NCI-H1417 (cell line): ENCODE results near the gene APOB.

Experiments used
- DNase-seq, 3 experiments: peaks; one replicate each; lab custom pipeline; 2025; lab: John Stamatoyannopoulos, UW

APOB gene

DNA sequence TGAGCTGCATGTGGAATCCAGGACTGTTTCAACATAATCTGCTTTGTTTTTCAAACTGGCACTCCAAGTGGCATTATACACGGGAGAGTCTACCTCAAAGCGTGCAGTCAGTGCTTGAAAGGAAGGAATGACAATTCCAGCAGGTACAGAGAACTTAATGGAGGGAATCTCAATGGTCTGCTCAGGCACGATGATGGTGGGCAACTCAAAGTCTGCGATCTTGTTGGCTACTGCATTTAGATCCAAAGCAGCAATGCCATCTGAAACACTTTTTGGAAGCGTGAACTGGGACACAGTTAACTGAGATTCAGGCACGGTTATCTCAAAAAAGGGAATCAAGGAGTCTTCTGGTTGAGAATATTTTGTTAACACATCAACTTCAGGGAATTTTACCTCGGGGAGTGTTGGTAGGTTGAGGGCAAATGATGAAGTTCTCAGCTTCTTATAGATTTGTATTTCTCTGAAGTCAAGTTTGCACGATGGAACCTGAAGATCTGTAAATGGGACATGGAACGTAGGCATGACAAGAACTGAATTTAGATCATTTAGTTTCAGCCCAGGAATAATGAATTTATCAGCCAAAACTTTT, 38.7 kb downstream of the APOB start:
- DNase-seq, result no peak

DNA sequence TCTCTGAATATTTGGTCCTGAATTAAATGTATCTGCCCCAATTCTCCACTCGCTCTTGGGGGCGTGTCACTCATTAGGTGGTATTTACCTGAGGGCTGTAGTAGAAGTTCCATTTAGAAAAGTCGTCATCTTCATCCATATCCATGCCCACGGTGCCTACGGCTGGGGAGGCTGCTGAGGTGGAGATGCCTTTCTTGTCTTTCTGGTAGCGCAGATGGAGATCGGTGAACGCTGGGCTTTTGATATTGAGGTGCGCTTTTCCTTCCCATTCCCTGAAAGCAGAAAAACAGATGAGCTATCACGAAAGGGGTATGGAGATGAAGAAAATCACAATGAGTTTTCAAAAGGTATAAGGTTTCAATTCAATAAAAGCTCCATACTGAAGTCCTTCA, 39.7 kb downstream of the APOB start:
- DNase-seq, result no peak

DNA sequence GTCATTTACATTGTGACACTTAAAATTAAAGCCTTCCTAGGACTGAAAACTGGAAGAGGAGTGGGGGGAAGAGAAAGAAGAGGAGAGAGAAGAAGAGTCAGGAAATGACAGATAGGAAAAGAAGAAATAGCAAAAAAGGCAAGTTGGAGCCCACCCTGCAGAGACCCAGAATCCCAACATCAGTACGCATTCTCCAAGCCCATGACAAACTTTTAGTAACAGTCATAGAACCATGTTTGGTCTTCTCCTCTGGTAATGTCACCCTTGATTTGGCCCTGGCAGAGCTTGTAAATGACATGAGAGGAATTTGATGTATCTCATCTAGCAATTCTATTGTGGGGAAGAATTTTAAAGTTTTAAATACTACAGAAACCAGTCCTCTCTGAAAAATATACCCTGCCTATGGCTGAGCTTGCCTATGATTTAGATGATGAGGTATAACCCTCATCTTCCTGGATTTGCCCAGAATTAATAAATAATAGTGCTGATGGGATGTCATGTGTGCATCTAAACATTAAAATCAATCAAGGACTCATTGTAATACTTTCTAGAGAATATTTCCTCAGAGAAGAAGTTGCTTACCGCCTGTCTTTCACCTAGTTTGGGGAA, 40.2 kb downstream of the APOB start:
- no peak for DNase-seq

DNA sequence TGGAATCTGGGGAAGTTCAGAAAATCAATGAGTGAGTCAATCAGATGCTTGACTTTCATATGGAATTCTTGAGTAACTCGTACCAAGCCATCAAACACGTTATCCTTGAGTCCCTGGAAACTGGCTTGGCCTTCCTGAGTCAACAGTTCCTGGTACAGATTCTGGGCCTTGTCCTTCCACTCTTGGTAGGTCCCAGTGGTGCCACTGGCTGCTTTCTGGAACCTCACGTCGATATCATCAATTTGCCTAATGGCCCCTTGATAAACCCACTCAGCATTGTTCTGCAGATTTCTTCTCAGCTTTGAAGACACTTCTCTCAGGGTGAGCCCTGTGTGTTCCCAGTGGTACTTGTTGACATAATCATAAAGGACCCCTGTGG, 41.1 kb downstream of the APOB start:
- no peak for DNase-seq

DNA sequence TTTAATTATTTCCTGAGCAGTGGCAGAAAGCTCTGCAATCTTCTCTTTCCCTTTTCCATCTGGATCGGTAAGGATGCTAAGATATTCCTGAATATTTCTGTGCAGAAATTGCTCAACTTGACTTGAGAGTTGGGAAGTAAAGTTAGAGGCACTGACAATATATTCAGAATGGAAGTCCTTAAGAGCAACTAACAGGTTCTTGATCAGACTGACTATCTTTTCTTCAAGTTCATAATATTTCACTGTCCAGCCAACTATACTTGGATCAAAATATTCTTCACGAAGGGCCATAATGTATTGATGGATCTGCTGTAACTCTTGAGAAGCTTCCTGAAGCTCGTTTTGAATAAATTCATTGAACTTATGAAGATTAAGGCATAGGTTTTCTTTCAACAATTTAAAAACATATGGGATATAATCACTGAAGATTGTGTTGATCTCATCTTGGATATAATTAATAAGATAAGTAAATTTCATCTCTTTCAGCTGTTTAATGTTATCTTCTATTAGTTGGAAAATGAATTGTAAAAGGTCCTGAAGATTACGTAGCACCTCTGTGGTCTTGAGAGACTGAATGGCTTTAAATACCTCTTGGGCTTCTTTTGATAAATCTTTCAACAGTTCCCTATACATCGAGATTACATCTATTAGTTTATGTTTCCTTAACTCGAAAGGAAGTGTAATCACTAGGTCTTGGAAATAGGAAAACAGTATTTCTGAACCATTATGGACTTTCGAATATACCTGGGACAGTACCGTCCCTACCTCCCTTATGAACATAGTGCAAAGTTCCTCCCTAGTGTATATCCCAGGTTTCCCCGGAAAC, 41.7 kb downstream of the APOB start:
- no peak for DNase-seq

DNA sequence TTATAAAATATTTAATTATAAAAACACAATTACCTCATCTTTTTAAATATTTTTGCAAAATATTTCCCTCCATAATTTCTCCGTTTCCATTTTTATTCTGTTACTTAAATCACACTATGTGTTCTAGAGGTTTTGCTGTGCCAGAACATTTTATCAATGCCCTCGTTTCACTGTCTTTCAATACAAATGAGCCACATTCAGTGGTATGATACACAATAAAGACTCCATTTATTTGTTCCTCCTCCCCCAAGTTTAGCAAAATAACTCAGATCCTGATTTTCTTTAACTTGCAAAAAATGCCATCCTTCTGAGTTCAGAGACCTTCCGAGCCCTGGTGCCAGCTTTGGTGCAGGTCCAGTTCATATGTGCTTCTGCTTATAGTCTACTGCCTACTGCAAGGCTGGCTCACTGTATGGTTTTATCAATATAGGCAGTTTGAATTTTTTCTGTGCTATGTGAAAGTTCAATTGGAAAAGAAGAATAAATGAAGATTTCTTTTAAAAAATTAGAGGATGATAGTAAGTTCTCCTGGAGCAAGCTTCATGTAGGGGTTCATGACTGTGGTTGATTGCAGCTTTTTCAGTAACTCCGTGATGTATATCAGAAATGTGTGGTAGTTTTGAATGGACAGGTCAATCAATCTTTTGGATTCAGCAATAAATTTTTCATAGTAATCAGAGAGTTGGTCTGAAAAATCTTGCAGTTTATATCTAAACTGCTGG, 42.5 kb downstream of the APOB start:
- DNase-seq, result peak in 1 of 3 experiments; percentile 9

DNA sequence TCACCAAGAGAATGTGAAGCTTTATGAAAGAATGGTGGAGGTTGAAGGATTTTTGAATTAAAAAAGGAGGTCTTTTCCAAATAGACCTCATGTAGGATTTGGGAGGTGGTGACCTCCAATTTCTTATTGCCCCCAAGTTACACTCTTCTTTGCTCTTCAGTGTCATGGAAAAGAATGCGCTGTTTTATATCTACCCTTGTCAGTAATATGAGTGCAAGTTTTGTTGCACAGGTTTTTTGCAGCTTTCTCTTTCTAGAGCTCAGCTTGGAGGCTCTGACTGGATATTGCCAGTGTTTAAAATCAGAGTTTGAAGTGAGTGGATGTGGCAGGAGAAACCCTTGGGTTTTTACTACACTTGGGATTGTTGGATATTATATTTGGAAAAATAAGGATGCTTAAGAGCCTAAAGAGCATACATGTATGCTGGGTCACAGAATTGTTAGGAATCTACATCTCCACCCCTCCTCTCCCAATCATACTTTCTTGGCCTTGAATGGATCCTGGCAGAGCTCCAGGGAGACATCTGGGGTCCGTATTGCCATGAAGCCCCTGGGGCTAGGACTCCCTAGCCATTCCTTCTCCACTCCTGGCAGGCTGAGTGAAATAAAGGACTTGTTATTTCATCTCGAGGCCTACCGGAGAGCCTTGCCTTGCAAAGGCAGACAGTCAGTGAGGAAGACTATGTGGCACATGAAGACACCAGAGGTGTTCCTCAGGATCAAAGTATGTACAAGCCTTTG, 43.8 kb downstream of the APOB start:
- peak in 2 of 3 experiments; percentile 6 to 50 for DNase-seq

DNA sequence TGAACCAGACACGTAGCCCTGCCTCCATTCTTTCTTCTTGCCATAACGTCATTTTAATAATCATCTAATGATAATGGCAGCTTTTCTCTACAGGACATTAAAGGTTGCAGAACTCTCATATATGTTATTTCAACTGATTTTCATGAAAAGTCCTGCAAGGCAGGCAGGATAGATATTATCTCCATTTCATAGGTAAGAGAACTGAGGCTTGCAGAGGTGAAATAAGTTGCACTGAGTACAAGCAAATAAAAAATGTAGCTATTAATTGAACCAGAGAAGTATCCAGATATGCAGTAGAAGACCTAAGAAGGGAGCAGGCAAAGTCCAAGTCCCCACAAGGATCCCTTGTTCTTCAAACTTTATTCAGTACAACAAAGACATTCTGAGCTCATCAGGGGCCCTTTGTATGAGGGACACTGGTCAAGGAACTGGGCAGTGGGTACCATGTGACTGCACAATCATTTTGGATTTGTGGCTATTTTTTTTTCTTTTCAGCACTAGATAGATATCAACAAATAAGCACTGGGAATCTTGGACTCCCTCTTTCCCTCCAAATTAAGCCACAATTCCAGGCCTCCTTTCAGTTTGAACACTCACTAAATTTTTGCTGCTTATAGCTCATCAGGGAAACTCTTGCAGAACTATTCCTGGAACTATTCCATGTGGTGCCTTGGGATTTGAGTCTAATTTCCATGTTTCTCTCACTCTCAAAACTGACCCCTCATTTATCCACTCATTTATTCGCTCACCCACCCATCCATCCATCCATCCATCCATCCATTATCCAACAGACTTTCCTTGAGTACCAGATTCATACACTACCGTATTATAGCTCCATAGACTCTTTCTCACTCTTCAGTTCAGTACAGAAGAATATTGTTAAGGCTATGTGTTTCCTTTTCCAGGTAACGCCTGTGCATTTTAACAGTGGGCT, 44.6 kb downstream of the APOB start:
- no peak for DNase-seq

DNA sequence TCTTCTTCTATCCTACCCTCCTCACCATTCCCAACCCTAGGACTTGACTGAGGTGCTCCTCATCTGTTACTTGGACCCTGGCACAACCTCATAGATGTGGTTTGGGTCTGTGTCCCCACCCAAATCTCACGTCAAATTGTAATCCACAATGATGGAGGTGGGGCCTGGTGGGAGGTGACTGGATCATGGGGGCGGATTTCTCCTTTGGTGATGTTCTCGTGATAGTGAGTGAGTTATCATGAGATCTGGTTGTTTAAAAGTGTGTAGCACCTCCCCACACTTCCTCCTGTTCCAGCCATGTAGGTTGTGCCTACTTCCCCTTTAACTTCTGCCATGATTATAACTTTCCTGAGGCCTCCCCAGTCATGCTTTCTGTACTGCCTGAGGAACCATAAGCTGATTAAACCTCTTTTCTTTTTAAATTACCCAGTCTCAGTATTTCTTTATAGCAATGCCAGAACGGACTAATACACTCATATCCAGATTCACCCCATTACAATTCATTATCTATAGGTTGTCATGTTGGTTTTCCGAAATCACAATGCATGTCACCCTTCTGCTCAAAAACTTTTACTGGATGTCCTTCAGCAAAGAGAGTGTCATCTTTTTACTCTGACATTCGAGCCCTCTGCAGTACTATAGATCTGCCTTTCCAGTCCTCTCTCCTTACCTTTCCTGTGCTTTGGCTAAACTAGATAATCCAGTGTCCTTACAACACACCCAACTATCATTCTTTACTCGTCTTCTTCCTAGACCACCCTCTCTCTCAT, 45.7 kb downstream of the APOB start:
- no peak for DNase-seq

DNA sequence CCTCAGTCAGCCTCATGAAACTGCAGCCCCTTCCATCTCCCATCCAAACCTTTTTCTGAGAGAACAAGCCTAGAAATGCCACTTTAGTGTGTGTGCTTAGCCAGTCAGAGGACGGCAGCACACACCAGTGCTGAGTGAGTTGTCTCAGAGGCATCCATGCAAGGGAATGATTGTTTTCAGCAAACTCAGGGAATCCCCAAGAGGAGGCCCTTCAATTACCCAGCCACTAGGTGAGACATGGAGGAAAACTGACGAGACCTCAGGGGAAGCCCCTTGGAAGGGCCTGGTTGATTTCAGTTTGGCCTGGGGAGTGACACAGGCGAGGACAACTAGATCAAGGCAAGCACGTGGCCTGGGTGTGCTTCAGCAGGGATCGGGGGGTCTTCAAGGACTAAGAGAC, 49.7 kb downstream of the APOB start:
- DNase-seq, result no peak

DNA sequence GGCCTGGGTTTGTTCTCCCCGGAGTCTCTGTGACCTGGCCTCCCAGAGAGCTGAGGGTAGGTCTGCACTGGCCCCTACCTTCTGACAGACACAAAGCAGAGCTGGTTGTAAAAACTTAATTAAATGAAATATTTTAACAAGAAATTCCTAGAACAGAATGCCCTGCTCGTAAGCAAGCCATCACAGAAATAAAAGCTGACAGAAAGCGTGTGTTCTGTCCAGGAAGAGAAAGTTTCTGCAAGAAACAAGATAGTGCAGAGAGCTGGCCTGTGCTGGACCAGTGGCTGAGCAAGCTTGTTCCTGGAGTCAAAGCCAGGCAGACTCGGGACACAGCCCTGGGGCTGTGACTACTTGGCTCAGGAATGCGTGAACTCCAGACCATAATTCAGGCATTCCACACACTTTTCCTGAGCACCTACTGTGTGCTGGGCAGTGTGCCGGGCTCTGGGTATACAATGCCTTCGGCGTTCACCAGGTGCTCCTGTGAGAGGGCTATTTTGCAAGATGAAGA, 51.6 kb downstream of the APOB start:
- no peak for DNase-seq

DNA sequence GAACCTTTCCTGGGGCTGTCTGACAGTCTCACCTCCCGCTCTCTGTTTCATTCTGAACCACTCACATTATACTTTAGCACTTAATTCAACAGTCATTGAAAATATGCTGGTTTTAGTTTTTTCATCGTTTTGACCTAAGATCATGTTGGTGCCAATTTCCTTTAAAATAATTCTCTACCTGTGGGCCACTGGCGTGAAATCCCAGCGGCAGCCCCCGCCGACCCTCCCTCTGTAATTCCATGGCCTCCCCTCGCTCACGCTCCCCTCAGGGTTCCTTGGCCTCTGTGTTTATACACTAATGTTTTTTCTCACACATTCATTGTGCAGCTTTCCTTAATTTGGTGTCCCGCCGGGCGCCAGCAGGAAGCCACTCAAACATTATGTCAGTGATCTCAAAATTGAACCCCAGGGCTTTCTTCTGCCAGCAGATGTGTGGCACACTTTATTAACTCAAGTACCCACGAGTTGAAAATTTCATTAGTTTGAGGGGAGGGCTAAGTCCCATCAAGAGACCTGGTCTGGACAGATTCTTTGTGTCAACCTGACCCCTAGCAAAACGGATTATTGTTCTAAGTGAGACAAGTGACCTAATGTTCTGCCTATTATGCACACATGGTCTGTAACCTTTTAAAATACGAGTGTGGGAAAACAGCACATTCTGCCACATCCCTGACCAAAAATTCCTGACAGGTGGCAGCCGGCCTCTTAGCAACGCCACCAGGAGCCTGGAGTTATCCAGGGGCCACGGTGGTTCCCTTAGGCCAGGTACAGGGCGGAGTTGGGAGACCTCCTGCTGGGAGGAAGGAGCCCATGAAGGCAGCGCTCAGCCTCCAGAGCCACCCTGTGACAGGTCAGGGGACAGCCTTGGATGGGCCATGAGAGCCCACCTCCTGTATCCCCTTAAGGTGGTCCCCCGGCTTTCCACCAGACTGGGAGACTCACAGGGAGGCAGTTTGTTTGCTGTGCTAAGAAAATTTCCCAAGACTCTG, 53.1 kb downstream of the APOB start:
- DNase-seq, result peak in 2 of 3 experiments; percentile 78 to 93

DNA sequence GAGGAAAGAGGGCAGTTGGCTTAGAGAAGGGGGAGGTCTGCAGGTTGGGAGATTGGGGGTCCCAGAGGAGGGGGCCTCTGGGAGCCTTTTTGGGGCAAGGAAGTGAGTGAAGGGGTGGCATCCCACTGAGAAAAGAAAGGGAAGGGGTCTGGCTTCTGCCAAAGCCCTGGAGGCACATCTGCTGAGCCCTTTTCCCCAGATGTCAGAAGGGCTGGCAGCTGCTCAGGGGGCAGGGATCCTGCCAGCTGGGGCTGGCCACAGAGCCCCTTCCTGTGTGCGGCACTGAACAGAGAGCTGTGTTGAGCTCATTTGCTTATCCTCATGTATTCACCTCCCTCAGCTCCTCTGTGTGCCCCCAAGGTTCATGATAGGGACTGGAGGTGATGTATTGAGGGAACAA, 54.5 kb downstream of the APOB start:
- no peak for DNase-seq

DNA sequence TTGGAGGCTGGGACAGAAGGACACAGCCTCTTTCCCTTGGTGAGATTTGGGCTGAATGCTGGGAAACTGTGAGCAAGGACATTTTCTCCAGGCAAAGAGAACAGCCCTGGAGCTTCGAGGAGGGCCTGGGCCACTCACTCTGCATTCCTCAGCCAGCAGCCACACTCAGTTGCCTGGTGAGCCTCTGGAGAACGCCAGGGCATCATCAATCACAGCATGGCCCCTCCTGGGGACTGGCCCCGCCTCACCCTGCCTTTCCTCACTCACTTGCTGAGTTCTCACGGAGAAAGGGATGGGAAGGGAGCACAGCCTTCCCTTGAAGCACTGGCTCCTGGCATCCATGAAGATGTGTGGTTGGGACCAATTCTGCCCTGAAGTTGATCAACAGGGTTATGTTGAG, 55.0 kb downstream of the APOB start:
- no peak for DNase-seq

DNA sequence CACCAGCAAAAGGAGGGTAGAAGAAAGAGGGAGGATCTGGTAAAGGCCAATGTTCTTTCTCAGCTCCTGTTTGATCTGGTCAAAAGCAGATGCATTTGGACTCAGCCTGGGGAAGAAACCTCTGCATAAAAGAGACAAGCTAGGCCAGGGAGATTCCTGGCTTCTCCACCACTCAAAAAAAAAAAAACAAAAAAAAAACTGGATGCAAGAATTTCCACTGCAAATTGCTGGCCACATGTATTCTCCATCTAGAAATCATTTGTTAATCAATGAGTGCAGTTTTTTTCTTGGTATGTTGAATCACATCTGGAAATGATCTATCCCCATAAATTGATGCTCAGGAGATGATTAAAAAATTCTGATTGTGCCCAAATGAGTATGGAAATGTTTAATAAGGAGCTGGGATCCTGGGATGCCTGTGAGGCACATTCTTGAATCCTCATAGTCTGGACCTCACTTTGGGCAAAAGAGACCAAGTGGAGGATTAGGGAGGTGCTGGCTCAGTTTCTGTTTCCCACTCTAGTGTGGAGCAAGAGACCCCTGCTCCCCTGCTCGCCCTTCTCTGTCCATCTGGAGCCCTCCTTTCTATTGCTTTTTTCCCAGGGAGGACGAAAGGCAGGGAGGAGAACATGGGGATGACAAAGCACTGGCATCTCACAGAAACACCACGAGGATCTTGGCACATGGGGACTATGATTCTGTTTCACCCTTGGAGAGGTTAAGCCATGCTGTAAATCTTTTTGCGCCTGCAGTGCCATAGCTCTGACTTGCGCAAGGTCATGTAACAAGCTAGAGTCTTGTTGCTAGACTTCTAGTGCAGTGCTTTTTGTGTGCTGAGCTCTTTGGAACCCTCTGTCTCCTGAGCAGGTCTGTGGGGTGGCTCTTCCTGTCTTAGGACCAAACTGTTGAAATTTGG, 57.6 kb downstream of the APOB start:
- no peak for DNase-seq

DNA sequence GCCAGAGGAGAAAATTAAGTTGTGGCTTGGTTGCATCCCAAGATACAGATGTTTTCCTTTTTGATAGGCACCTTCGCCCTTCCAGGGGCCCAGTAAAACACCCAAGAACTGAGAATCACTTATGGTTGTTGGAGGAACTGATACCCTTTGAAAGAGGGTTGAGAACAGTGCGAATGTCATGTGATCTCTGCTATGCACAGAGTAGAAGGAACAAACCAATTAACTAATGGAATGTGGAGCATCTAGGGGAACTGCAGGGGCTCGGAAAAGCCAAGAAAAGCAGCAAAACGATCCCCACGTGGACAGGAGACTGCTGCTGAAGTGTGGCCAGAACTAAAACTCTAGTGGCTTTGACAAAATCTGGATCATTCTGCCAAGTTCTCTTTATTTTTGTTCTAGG, 58.8 kb downstream of the APOB start:
- no peak for DNase-seq

DNA sequence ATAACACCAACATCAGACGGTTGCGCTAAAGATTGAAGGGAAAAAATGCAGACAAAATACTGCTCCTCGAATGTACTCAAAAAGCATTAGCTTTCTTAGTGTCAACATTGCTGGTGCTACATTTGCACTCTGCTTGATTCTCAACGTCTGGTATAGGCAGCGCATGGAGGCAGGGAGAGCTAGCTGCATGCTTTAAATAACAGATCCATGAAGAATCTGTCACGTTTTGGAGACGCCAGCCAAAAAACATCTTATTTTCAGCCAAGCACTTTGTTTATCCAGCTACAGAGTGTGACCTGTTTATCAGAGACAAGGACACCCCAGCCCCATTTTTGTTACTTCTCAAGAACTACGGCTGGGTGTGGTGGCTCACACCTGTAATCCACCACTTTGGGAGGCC, 59.5 kb downstream of the APOB start:
- no peak for DNase-seq

DNA sequence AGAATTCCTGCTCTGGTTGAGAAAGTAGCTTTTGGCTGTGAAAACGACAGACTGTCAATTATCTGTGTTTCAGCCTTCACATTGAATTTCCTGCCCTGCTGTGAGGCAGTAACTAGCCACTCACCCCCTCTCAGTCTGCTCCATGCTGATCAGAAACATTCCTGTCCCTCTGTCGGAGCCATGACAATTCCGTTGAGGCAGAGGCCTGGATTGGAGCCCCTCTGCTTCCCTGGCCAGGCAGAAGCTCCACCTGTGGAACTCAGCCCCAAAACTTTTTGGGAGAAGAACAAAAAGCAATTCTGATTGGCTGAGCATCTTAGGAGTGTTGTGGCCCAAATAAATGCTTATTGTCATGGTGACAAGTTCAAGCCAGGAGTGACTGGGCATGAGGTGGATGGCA, 60.0 kb downstream of the APOB start:
- DNase-seq, result no peak
